HepG2 (cell line): ENCODE measurements around the gene DNM3. TPM values are rescaled to one million over a fixed set of nuclear protein-coding genes. Genes with fewer than 3 reads are reported as not detected.

ENCODE experiments used
- ATAC-seq: fragments of 200-7000 bp; cut with Tn5 transposase; 3 replicates; pipeline ENCODE4 v1.9.1; 2020; ENCODE audit warnings: mild to moderate bottlenecking, moderate library complexity
- BruUV-seq: library from RNA; stranded (reverse); fragments of 400-500 nt; replicated peaks from 2 replicates; lab custom pipeline; 2021; lab: Mats Ljungman, UMichigan
- CTCF ChIA-PET: fragments of 300-600 bp; formaldehyde crosslinking; extraction: SDS; loops from one replicate; lab custom pipeline; 2021; ENCODE audit warnings: low total read pairs, inconsistent platforms, low intra/inter-chr PET ratio; lab: Yijun Ruan, JAX
- POLR2A ChIA-PET: fragments of 350-600 bp; sonication (Branson Sonifier 250); formaldehyde crosslinking; loops from one replicate; lab custom pipeline; 2020; ENCODE audit warnings: antibody characterized with exemption, inconsistent platforms; lab: Yijun Ruan, JAX
- DNase-seq: peaks from one replicate; pipeline ENCODE4 v3.0.0-alpha.2; 2015; ENCODE audit warnings: low spot score
- FAIRE-seq: peaks from 3 replicates; lab custom pipeline; 2011; peaks lifted over from hg19 to GRCh38; lab: Jason Lieb, UNC
- H2AFZ ChIP-seq: one replicate; pipeline ENCODE4 v1.6.1; 2011; ENCODE audit warnings: low read length, inconsistent platforms
- H3K27ac ChIP-seq: fragments of 300-600 bp; 3 replicates; pipeline ENCODE4 v1.8.0; 2011; ENCODE audit warnings: mixed run types, mild to moderate bottlenecking, mixed read lengths, low read length, inconsistent platforms; ENCODE audit not compliant: insufficient read depth; ENCODE audit errors: extremely low read length
- H3K27me3 ChIP-seq, 2 experiments: fragments of 200-600 bp in 1 of 2; 2 replicates in 1 of 2; 3 replicates in 1 of 2; pipeline versions ENCODE4 v1.6.0 to v1.8.0; 2011; ENCODE audit warnings: low read length in 2 of 2, mild to moderate bottlenecking in 2 of 2, moderate library complexity in 2 of 2, inconsistent platforms in 1 of 2; ENCODE audit not compliant: insufficient read depth in 2 of 2, control insufficient read depth in 1 of 2
- H3K36me3 ChIP-seq, 2 experiments: fragments of 200-600 bp in 1 of 2; replicated peaks in 1 of 2; 2 replicates in 1 of 2; 3 replicates in 1 of 2; pipeline versions ENCODE4 v1.5.1 to v1.8.0; 2011; ENCODE audit warnings: low read length in 2 of 2, inconsistent platforms in 1 of 2; ENCODE audit not compliant: insufficient read depth in 2 of 2, control insufficient read depth in 1 of 2
- H3K4me1 ChIP-seq: 2 replicates; pipeline ENCODE4 v1.5.1; 2012; ENCODE audit warnings: low read length, inconsistent platforms; ENCODE audit not compliant: insufficient read depth
- H3K4me2 ChIP-seq: 2 replicates; pipeline ENCODE4 v1.6.0; 2011; ENCODE audit warnings: low read depth, low read length, inconsistent platforms
- H3K4me3 ChIP-seq, 3 experiments: fragments of 200-600 bp in 1 of 3; sonication (generic), shearing (Covaris generic) in 1 of 3; replicated peaks in 1 of 3; 2 replicates each; pipeline ENCODE4 v1.5.1; 2011 to 2016; ENCODE audit warnings: low read length in 3 of 3, inconsistent platforms in 2 of 3, low read depth in 2 of 3, mild to moderate bottlenecking in 2 of 3, control low read depth in 1 of 3, mixed read lengths in 1 of 3; ENCODE audit not compliant: insufficient read depth in 1 of 3
- H3K79me2 ChIP-seq: one replicate; pipeline ENCODE4 v1.6.1; 2011; ENCODE audit warnings: low read length, inconsistent platforms; ENCODE audit not compliant: insufficient read depth
- H3K9ac ChIP-seq: 2 replicates; pipeline ENCODE4 v1.6.0; 2011; ENCODE audit warnings: mild to moderate bottlenecking, low read depth, low read length, inconsistent platforms; ENCODE audit not compliant: insufficient read depth
- H3K9me3 ChIP-seq: 2 replicates; pipeline ENCODE4 v1.5.1; 2012; ENCODE audit warnings: mild to moderate bottlenecking, low read length
- H4K20me1 ChIP-seq: 2 replicates; pipeline ENCODE4 v1.6.0; 2011; ENCODE audit warnings: inconsistent platforms, mild to moderate bottlenecking, low read length, moderate library complexity; ENCODE audit not compliant: insufficient read depth
- BATF2 ChIP-seq: sonication (generic); formaldehyde crosslinking; IDR thresholded peaks from 2 replicates; pipeline ENCODE4 v1.8.0; 2022; ENCODE audit warnings: mild to moderate bottlenecking, missing genetic modification reagents, moderate library complexity
- CBFB ChIP-seq: sonication (generic); formaldehyde crosslinking; IDR thresholded peaks from 2 replicates; pipeline ENCODE4 v1.4.0; 2020; ENCODE audit warnings: missing genetic modification reagents
- DRAP1 ChIP-seq: IDR thresholded peaks from 2 replicates; pipeline ENCODE4 v1.6.1; 2016; ENCODE audit warnings: missing genetic modification reagents, missing compliant biosample characterization
- FLYWCH1 ChIP-seq: sonication (generic); formaldehyde crosslinking; IDR thresholded peaks from 2 replicates; pipeline ENCODE4 v1.8.1; 2023; ENCODE audit warnings: mild to moderate bottlenecking, missing genetic modification reagents
- KDM3A ChIP-seq: IDR thresholded peaks from 2 replicates; pipeline ENCODE4 v1.6.1; 2018; ENCODE audit warnings: low read depth, missing compliant biosample characterization
- PITX1 ChIP-seq: sonication (generic); formaldehyde crosslinking; IDR thresholded peaks from 2 replicates; pipeline ENCODE4 v1.5.1; 2020; ENCODE audit warnings: mild to moderate bottlenecking, missing genetic modification reagents
- POLR2AphosphoS2 ChIP-seq: IDR thresholded peaks from 2 replicates; pipeline ENCODE4 v1.6.1; 2011; ENCODE audit warnings: low read depth, low read length, improper control_type of control experiment
- RCOR2 ChIP-seq: IDR thresholded peaks from 2 replicates; pipeline ENCODE4 v1.6.1; 2016; ENCODE audit warnings: missing biosample characterization, missing genetic modification reagents
- TP53 ChIP-seq: sonication (generic); formaldehyde crosslinking; conservative IDR thresholded peaks from 2 replicates; pipeline ENCODE4 v1.4.0; 2020; ENCODE audit warnings: missing genetic modification reagents
- TRIM24 ChIP-seq: sonication (generic); formaldehyde crosslinking; IDR thresholded peaks from 2 replicates; pipeline ENCODE4 v1.8.0; 2022; ENCODE audit warnings: mild to moderate bottlenecking, missing genetic modification reagents
- ZHX1 ChIP-seq: sonication (generic); formaldehyde crosslinking; IDR thresholded peaks from 2 replicates; pipeline ENCODE4 v1.8.1; 2022; ENCODE audit warnings: low read depth, mild to moderate bottlenecking, missing genetic modification reagents
- ZIK1 ChIP-seq: sonication (generic); formaldehyde crosslinking; IDR thresholded peaks from 2 replicates; pipeline ENCODE4 v1.5.0; 2020; ENCODE audit warnings: mild to moderate bottlenecking, low read depth, missing genetic modification reagents, borderline replicate concordance
- ZNF713 ChIP-seq: sonication (generic); formaldehyde crosslinking; IDR thresholded peaks from 2 replicates; pipeline ENCODE4 v1.4.0; 2020; ENCODE audit warnings: mild to moderate bottlenecking, missing genetic modification reagents
- ZNF878 ChIP-seq: sonication (generic); formaldehyde crosslinking; IDR thresholded peaks from 2 replicates; pipeline ENCODE4 v1.8.1; 2023; ENCODE audit warnings: mild to moderate bottlenecking, missing genetic modification reagents, moderate library complexity
- ZNF883 ChIP-seq: sonication (generic); formaldehyde crosslinking; IDR thresholded peaks from 2 replicates; pipeline ENCODE4 v1.5.1; 2020; ENCODE audit warnings: mild to moderate bottlenecking, missing genetic modification reagents; ENCODE audit errors: not compliant biosample characterization
- ZSCAN21 ChIP-seq: sonication (generic); formaldehyde crosslinking; IDR thresholded peaks from 2 replicates; pipeline ENCODE4 v1.8.0; 2022; ENCODE audit warnings: mild to moderate bottlenecking, missing genetic modification reagents, moderate library complexity, borderline replicate concordance
- ZUFSP ChIP-seq: sonication (generic); formaldehyde crosslinking; IDR thresholded peaks from 2 replicates; pipeline ENCODE4 v1.9.0; 2021; ENCODE audit warnings: missing genetic modification reagents, mild to moderate bottlenecking, borderline replicate concordance
- WGBS: methylation state at CpG from one replicate; pipeline ENCODE4 v1.1.6; 2017; ENCODE audit warnings: low lambda C conversion rate; 5-methylcytosine and 5-hydroxymethylcytosine counted together
- in situ Hi-C: cut with HindIII; loops from 2 replicates; pipeline ENCODE4 v1.10.0; 2017; ENCODE audit warnings: low pct_unique_long_range_greater_than_20kb; ENCODE audit not compliant: extremely low pct_ligation_motif_present
- intact Hi-C: fragments of 100-400 bp; cut with micrococcal nuclease; formaldehyde crosslinking; loops from one replicate; pipeline ENCODE4 v1.10.0; 2022; ENCODE audit not compliant: unreplicated experiment
- polyA plus RNA-seq, 8 experiments: library from polyadenylated mRNA; depleted of rRNA in 3 of 8; stranded (reverse) in 7 of 8; unstranded in 1 of 8; fragments of >200 nt; fragmentation: Illumina TruSeq in 4 of 8; extraction: Trizol in 4 of 8; gene quantifications; 2 replicates each; pipeline versions ENCODE4 v1.2.1 to v1.2.3, GENCODE V29; 2011 to 2016; ENCODE audit warnings: low read depth in 4 of 8, missing spikeins in 1 of 8, mixed read lengths in 1 of 8; ENCODE audit not compliant: insufficient read depth in 1 of 8
- total RNA-seq, 5 experiments: library from RNA; depleted of rRNA; stranded (reverse); fragments of >200 nt; fragmentation: Illumina TruSeq; extraction: Trizol; gene quantifications; 2 replicates each; pipeline ENCODE4 v1.2.3, GENCODE V29; 2016; ENCODE audit warnings: low read depth in 1 of 5

DNM3 gene
- total and polyA plus RNA-seq, 2 of the 13 experiments (the other 11 are each of a cell fraction or from before 2014, with no cell fraction given): 0.05 TPM; not detected in 1

GRCh38 chr1:171941920-171942319 lies 100.6 kb downstream of the DNM3 start:
- Histone ChIP-seq H3K36me3 (no peaks in the 10 kb centered on the region), H3K79me2 (no peaks in the 10 kb centered on the region), H3K4me2 (no peak overlapping the region), H3K4me3 (no peak overlapping the region), H4K20me1 (no peaks in the 10 kb centered on the region), H3K9me3 (no peaks in the 10 kb centered on the region), H3K9ac (no peak overlapping the region), H3K27ac (no peak overlapping the region), H2AFZ (no peak overlapping the region), H3K27me3 (no peaks in the 10 kb centered on the region; a peak in 1 of 5 replicates), H3K4me1 (no peaks in the 10 kb centered on the region)
- TF ChIP-seq TRIM24 (CRISPR knock-in tag): no peak
- TF ChIP-seq CBFB (CRISPR knock-in tag): no peak
- no peak for TF ChIP-seq PITX1 (CRISPR knock-in tag)
- TF ChIP-seq ZIK1: no peak
- no peak for TF ChIP-seq ZNF878 (CRISPR knock-in tag)
- no peak for TF ChIP-seq ZUFSP (CRISPR knock-in tag)
- no peak for TF ChIP-seq ZSCAN21 (CRISPR knock-in tag)
- no peak for TF ChIP-seq ZHX1 (CRISPR knock-in tag)
- TF ChIP-seq DRAP1 (CRISPR knock-in tag): no peak
- no peak for TF ChIP-seq FLYWCH1 (CRISPR knock-in tag)
- TF ChIP-seq ZNF713 (CRISPR knock-in tag): no peak
- TF ChIP-seq ZNF883: no peak
- no peak for TF ChIP-seq TP53
- TF ChIP-seq RCOR2 (CRISPR knock-in tag): no peak
- TF ChIP-seq POLR2AphosphoS2: no peak
- no peak for TF ChIP-seq KDM3A (CRISPR knock-in tag)
- TF ChIP-seq BATF2: no peak
- POLR2A ChIA-PET: no interaction called here
- no peak for FAIRE-seq
- 0% methylated on average over 1 of the region's 1 CpG for WGBS
- ATAC-seq: no peak
- intact Hi-C loops (no loop called here), in situ Hi-C loops (no loop called here)
- no peak for DNase-seq
- no TSS peak for BruUV-seq
- CTCF ChIA-PET: no interaction called here
